Activated T-helper 17 cell treated with anti-CD3 and anti-CD28 coated beads, Interleukin-2, amount 50 U/mL, for 72 hours (primary cell): ENCODE measurements around the gene PACRG. TPM values are rescaled to one million over a fixed set of nuclear protein-coding genes. Genes with fewer than 3 reads are reported as not detected.

ENCODE experiments used
- ATAC-seq: fragments of 150-1000 bp; cut with Tn5 transposase; replicated peaks from 2 replicates; pipeline ENCODE4 v1.10.0; 2021; ENCODE audit warnings: mild to moderate bottlenecking, moderate library complexity
- H3K27ac Mint-ChIP-seq: one replicate; pipeline ENCODE4 v1.8.0; 2022; ENCODE audit warnings: mixed read lengths
- H3K27me3 Mint-ChIP-seq: one replicate; pipeline ENCODE4 v1.8.0; 2022; ENCODE audit warnings: mixed read lengths
- H3K36me3 Mint-ChIP-seq: one replicate; pipeline ENCODE4 v1.8.0; 2022; ENCODE audit warnings: low read depth, mild to moderate bottlenecking, mixed read lengths
- H3K4me1 Mint-ChIP-seq: one replicate; pipeline ENCODE4 v1.8.0; 2022; ENCODE audit warnings: mixed read lengths
- H3K4me3 Mint-ChIP-seq: one replicate; pipeline ENCODE4 v1.8.0; 2022; ENCODE audit warnings: mild to moderate bottlenecking, mixed read lengths
- H3K9me3 Mint-ChIP-seq: one replicate; pipeline ENCODE4 v1.8.0; 2022; ENCODE audit warnings: mixed read lengths
- total RNA-seq, 2 donors: library from RNA; stranded (reverse); gene quantifications; one replicate each; pipeline ENCODE4 v1.2.3, GENCODE V29; 2022

The PACRG gene
- total RNA-seq, 2 donors from 2014 or later, result not detected

- Mint-ChIP-seq H3K9me3 (no peaks in the 10 kb centered on the region), H3K36me3 (no peaks in the 10 kb centered on the region), H3K27me3 (peaks cover under 1% of the 10 kb centered on the region), H3K27ac (no peak overlapping the region), H3K4me1 (no peaks in the 10 kb centered on the region), H3K4me3 (no peak overlapping the region)
- ATAC-seq, result no peak
Observed at GRCh38 chr6:162852840-162853577, 125.2 kb downstream of the PACRG start.

GRCh38 chr6:162854228-162854627, 126.5 kb downstream of the PACRG start:
- Mint-ChIP-seq H3K36me3 (no peaks in the 10 kb centered on the region), H3K27me3 (peaks cover 4% of the 10 kb centered on the region), H3K9me3 (no peaks in the 10 kb centered on the region), H3K4me3 (no peak overlapping the region), H3K27ac (no peak overlapping the region), H3K4me1 (no peaks in the 10 kb centered on the region)
- no peak for ATAC-seq

DNA sequence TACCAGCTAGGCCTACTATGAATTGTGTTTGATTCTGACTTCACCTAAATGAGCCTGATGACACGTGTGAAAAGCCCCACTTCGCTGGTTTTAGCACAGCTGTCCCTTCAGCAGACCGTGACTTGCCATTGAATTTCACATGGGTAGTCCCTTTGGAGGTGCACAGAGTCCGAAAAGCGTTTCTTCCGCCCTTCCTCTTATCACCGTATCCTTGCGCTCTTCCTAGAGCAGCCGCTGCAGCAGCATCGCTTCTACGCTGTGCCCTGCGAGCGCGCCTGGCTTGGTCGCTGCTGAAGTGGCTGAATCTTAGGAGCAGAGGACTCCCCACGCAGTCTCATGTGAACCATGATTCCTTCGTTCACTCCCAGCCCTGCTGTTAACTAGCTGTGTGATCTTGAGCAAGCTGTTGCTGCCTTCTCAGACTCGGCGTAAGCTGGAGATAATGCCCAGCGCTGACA, 127.0 kb downstream of the PACRG start:
- H3K9me3 Mint-ChIP-seq, result no peaks in the 10 kb centered on the region
- ATAC-seq, result no peak

DNA sequence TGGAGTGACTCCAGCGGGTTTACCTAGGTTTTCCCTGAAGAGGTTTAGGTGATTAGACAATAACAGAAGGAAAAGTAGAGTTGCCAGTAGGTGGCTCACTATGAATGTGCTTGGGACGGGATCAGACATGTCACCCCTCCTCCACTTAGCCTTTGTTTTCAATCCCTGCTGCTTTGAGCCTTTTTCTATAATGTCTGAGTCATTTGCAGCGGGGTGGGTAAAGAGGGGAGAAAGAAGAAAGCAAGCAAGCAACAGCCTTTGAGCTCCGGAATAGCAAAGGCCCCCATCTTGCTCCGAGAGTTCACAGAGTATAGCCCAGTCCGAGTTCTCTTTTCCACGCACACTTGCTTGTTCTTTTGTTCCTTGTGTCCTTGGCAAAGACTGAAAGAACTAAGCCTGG, 129.1 kb downstream of the PACRG start:
- no peak for ATAC-seq
- Mint-ChIP-seq H3K36me3 (no peaks in the 10 kb centered on the region), H3K27ac (no peak overlapping the region), H3K27me3 (peaks cover 4% of the 10 kb centered on the region), H3K9me3 (no peaks in the 10 kb centered on the region), H3K4me1 (no peaks in the 10 kb centered on the region), H3K4me3 (no peak overlapping the region)

More for the DNA sequence above, 127.0 kb downstream of the PACRG start:
- no peaks in the 10 kb centered on the region for H3K36me3 Mint-ChIP-seq
- no peaks in the 10 kb centered on the region for H3K4me1 Mint-ChIP-seq
- H3K27ac Mint-ChIP-seq, result no peak overlapping the region
- H3K4me3 Mint-ChIP-seq, result no peak overlapping the region
- peaks cover 4% of the 10 kb centered on the region for H3K27me3 Mint-ChIP-seq

GRCh38 chr6:162857326-162857725, 129.6 kb downstream of the PACRG start:
- no peak for ATAC-seq
- H3K27me3 Mint-ChIP-seq, result peaks cover 4% of the 10 kb centered on the region
- no peaks in the 10 kb centered on the region for H3K36me3 Mint-ChIP-seq
- H3K4me3 Mint-ChIP-seq, result no peak overlapping the region
- no peaks in the 10 kb centered on the region for H3K9me3 Mint-ChIP-seq
- no peaks in the 10 kb centered on the region for H3K4me1 Mint-ChIP-seq
- no peak overlapping the region for H3K27ac Mint-ChIP-seq

- Mint-ChIP-seq H3K27ac (no peak overlapping the region), H3K4me1 (no peaks in the 10 kb centered on the region), H3K36me3 (no peaks in the 10 kb centered on the region), H3K27me3 (peaks cover 4% of the 10 kb centered on the region), H3K4me3 (no peak overlapping the region), H3K9me3 (no peaks in the 10 kb centered on the region)
- no peak for ATAC-seq
Observed at GRCh38 chr6:162862462-162862861, 134.7 kb downstream of the PACRG start.

DNA sequence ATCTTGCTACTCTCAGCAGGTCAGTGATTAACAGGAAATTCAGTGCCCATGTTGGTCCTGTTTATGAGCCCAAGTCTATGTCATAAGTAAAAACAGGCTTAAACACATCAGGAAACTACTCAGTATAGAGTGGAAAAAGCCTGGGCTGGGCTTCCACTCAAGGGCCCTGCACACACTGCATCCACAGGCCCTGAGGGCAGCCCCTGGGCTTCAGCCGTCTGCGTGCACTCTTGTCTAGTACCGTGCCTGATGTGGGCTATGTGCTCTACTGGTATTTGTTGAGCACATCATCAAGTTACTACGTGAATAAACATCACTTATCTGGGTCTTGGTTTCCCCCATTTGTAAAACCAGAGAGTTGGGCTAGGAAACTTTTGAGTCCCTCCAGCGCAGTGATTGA, 135.2 kb downstream of the PACRG start:
- ATAC-seq, result no peak
- Mint-ChIP-seq H3K4me1 (no peaks in the 10 kb centered on the region), H3K36me3 (no peaks in the 10 kb centered on the region), H3K9me3 (no peaks in the 10 kb centered on the region), H3K4me3 (no peak overlapping the region), H3K27me3 (peaks cover 4% of the 10 kb centered on the region), H3K27ac (no peak overlapping the region)

DNA sequence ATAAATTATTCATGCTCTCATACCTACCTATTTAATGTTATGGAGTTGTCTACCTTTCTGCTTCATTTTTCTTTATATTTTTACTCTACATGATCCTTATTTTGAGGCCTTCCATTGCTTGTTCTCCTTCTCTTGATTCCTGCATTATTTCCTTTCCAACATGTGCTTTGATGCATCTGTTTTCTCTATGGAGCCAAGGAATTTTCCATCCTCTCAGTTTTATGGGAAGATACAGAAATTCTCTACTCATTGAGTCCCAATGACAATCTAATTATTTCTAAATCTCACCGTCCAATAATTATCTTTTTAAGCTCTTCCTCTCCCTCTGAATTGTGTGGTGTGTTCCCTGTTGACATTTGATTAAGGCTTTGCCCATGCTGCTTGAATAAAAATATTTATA, 136.0 kb downstream of the PACRG start:
- Mint-ChIP-seq H3K36me3 (no peaks in the 10 kb centered on the region), H3K27ac (no peak overlapping the region), H3K9me3 (no peaks in the 10 kb centered on the region), H3K4me1 (no peaks in the 10 kb centered on the region), H3K27me3 (no peaks in the 10 kb centered on the region), H3K4me3 (no peak overlapping the region)
- ATAC-seq, result no peak

DNA sequence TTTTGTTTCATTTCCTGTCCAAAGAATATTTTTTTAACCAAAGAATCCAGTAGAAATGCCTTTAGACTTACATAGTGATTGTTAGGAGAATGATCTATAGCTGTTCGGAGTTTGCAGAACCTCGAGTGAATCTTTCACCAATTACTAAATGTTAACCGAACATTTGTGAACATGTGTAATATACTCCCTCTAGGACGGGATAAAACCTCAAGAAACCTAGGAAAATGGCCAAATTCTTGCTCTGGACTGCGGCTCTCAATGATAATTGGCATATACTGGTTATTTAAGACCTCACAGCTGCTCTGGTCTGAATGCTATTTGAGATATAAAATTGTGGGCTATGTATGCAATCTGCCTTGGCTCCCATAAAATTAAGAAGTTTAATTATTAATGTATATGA, 137.1 kb downstream of the PACRG start:
- no peaks in the 10 kb centered on the region for H3K4me1 Mint-ChIP-seq

GRCh38 chr6:162866656-162867055, 138.9 kb downstream of the PACRG start:
- ATAC-seq, result no peak
- Mint-ChIP-seq H3K27me3 (no peaks in the 10 kb centered on the region), H3K36me3 (no peaks in the 10 kb centered on the region), H3K9me3 (no peaks in the 10 kb centered on the region), H3K27ac (no peak overlapping the region), H3K4me1 (no peaks in the 10 kb centered on the region), H3K4me3 (no peak overlapping the region)

More for the DNA sequence above, 137.1 kb downstream of the PACRG start:
- Mint-ChIP-seq H3K4me3 (no peak overlapping the region), H3K9me3 (no peaks in the 10 kb centered on the region), H3K27ac (no peak overlapping the region), H3K27me3 (no peaks in the 10 kb centered on the region), H3K36me3 (no peaks in the 10 kb centered on the region)
- ATAC-seq, result no peak

GRCh38 chr6:162868397-162868796, 140.6 kb downstream of the PACRG start:
- no peak overlapping the region for H3K4me3 Mint-ChIP-seq
- H3K36me3 Mint-ChIP-seq, result no peaks in the 10 kb centered on the region
- no peaks in the 10 kb centered on the region for H3K27me3 Mint-ChIP-seq
- no peak for ATAC-seq
- H3K9me3 Mint-ChIP-seq, result no peaks in the 10 kb centered on the region
- H3K27ac Mint-ChIP-seq, result no peak overlapping the region
- H3K4me1 Mint-ChIP-seq, result no peaks in the 10 kb centered on the region

DNA sequence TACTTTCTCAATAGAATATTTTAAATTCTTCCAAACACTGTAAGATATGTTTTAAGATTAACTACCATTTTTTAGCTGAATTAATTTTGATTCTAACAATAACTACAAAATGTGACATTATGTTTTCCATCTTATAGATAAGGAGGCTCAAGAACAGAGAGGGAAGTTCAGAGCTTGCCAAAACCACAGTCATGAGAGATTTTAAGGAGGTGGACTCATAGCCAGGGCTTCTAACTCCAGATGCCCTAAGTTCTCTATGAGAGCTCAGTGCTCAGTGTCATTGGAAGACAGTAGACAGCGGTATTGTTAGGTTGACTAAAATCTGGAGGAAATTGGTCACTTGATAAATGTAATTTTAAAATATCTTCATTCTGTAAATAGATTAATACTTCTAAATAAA, 144.2 kb downstream of the PACRG start:
- Mint-ChIP-seq H3K4me1 (no peaks in the 10 kb centered on the region), H3K27ac (no peak overlapping the region), H3K27me3 (no peaks in the 10 kb centered on the region), H3K4me3 (no peak overlapping the region), H3K36me3 (no peaks in the 10 kb centered on the region), H3K9me3 (no peaks in the 10 kb centered on the region)
- no peak for ATAC-seq

- Mint-ChIP-seq H3K4me3 (no peak overlapping the region), H3K4me1 (no peaks in the 10 kb centered on the region), H3K27me3 (no peaks in the 10 kb centered on the region), H3K27ac (no peak overlapping the region), H3K9me3 (no peaks in the 10 kb centered on the region), H3K36me3 (no peaks in the 10 kb centered on the region)
- ATAC-seq, result no peak
Observed at GRCh38 chr6:162873537-162873936, 145.8 kb downstream of the PACRG start.

GRCh38 chr6:162875070-162875469, 147.3 kb downstream of the PACRG start:
- Mint-ChIP-seq H3K9me3 (no peaks in the 10 kb centered on the region), H3K4me3 (no peak overlapping the region), H3K27me3 (no peaks in the 10 kb centered on the region), H3K36me3 (no peaks in the 10 kb centered on the region), H3K4me1 (no peaks in the 10 kb centered on the region), H3K27ac (no peak overlapping the region)
- no peak for ATAC-seq

DNA sequence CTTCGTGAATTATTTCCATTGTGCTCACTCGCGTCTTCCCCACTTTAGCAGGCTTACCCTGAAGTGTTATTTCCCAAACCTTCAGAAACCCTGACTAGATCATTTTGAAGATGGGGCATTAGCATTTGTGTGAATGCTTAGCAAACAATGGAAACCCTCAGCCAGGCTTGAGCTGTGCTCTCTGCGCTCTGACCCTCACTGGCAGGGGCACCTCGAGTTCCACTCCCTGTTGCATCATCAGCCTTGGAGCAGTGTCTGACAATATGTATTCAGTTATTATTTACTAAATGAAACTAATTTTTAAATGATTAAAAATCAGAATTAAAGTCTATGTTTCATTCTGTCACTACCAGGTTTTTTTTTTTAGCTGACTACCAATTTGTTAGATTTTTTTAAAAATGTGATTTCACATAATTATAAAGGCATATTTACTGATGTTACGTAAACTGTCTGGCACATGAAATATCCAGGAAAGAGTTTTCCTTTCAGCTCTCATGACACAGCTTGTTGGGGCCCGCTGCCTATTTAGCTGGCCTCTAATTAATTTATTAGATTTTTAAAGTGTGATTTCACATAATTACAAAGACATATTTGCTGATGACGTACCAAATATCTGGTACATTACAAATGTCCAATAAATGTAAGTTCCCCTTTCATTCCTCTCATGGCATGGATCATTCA, 155.2 kb downstream of the PACRG start:
- H3K27ac Mint-ChIP-seq, result no peak overlapping the region
- H3K27me3 Mint-ChIP-seq, result no peaks in the 10 kb centered on the region
- H3K4me3 Mint-ChIP-seq, result no peak overlapping the region
- no peak for ATAC-seq
- no peaks in the 10 kb centered on the region for H3K9me3 Mint-ChIP-seq
- no peaks in the 10 kb centered on the region for H3K36me3 Mint-ChIP-seq
- H3K4me1 Mint-ChIP-seq, result no peaks in the 10 kb centered on the region
